ENCODE data around the gene EIF4G1.

Gene EIF4G1

DNA sequence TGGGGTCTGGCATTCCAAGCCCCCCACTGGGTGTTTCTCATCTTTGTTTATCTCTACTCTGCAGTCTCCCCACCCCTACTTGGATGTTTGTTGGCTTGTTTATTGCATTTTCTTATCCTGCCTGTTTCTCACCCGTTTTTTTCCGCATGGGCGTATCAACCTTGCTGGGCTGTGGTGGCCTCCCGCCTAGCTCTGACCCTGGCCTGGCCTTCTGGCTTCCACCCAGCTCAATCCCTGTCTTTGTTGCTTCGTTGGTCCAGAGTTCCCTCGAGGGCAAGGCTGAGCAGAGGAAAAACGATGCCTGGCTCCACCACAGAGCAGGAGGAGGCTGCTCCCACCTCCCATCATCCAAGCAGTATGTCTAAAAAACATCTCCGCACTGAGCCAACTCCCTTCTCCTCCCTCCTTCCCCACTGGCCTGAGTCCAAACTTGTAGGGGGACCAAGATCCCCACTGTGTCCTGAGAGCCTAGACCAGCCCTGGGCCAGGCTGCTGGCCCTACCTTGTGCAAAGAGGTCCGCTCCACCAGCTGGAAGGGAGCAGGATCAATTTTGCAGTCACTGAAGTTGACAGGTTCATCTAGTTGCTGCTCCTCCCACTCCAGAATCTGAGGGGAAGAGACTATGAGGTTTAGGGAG lies 37.2 kb downstream of the EIF4G1 start:
- TF ChIP-seq YY1 (IDR thresholded peaks at IDR 0.05; ENCODE audit: low read depth) (no peak), MAX (IDR thresholded peaks at IDR 0.05) (no peak), REST (IDR thresholded peaks at IDR 0.05; ENCODE audit: low read depth) (no peak), TAF1 (IDR thresholded peaks at IDR 0.05; ENCODE audit: low read depth) (no peak), CEBPB (IDR thresholded peaks at IDR 0.05) (no peak), ZBTB7A (IDR thresholded peaks at IDR 0.05; ENCODE audit: low read depth) (no peak), RAD21 (IDR thresholded peaks at IDR 0.05; ENCODE audit: low read depth) (no peak), CREB1 (IDR thresholded peaks at IDR 0.05; ENCODE audit: low read depth) (no peak), TCF12 (IDR thresholded peaks at IDR 0.05; ENCODE audit: low read depth) (no peak)

GRCh38 chr3:184352149-184352785 lies 37.9 kb downstream of the EIF4G1 start:
- TF ChIP-seq RAD21 (IDR thresholded peaks at IDR 0.05; ENCODE audit: low read depth) = no peak
- no peak for TF ChIP-seq NFIC (IDR thresholded peaks at IDR 0.05)
- no peak for TF ChIP-seq REST (IDR thresholded peaks at IDR 0.05; ENCODE audit: low read depth)
- no peak for TF ChIP-seq YY1 (IDR thresholded peaks at IDR 0.05; ENCODE audit: low read depth)
- no peak for TF ChIP-seq CREB1 (IDR thresholded peaks at IDR 0.05; ENCODE audit: low read depth)

GRCh38 chr3:184352897-184353545 lies 38.6 kb downstream of the EIF4G1 start:
- TF ChIP-seq EGR1 (IDR thresholded peaks at IDR 0.05) (no peak), TAF1 (IDR thresholded peaks at IDR 0.05; ENCODE audit: low read depth) (no peak), RAD21 (IDR thresholded peaks at IDR 0.05; ENCODE audit: low read depth) (no peak)

- no peak for TF ChIP-seq REST (IDR thresholded peaks at IDR 0.05; ENCODE audit: low read depth)
- TF ChIP-seq, protein P1, sequence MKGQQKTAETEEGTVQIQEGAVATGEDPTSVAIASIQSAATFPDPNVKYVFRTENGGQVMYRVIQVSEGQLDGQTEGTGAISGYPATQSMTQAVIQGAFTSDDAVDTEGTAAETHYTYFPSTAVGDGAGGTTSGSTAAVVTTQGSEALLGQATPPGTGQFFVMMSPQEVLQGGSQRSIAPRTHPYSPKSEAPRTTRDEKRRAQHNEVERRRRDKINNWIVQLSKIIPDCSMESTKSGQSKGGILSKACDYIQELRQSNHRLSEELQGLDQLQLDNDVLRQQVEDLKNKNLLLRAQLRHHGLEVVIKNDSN (IDR thresholded peaks at IDR 0.05) = no peak
- TF ChIP-seq NFIC (IDR thresholded peaks at IDR 0.05) = no peak
- no peak for TF ChIP-seq EGR1 (IDR thresholded peaks at IDR 0.05)
Observed at GRCh38 chr3:184353546-184353941, 39.1 kb downstream of the EIF4G1 start.

- TF ChIP-seq, protein P1 (IDR thresholded peaks at IDR 0.05) = no peak
- TF ChIP-seq MAX (IDR thresholded peaks at IDR 0.05) = no peak
- no peak for TF ChIP-seq CREB1 (IDR thresholded peaks at IDR 0.05; ENCODE audit: low read depth)
- TF ChIP-seq YY1 (IDR thresholded peaks at IDR 0.05; ENCODE audit: low read depth) = no peak
- TF ChIP-seq TEAD4 (IDR thresholded peaks at IDR 0.05) = no peak
- no peak for TF ChIP-seq TCF12 (IDR thresholded peaks at IDR 0.05; ENCODE audit: low read depth)
- no peak for TF ChIP-seq TAF1 (IDR thresholded peaks at IDR 0.05; ENCODE audit: low read depth)
- TF ChIP-seq CEBPB (IDR thresholded peaks at IDR 0.05) = no peak
- peak; percentile 83 for TF ChIP-seq EGR1 (IDR thresholded peaks at IDR 0.05)
- TF ChIP-seq FOXM1 (IDR thresholded peaks at IDR 0.05; ENCODE audit: borderline replicate concordance, low read depth) = no peak
- TF ChIP-seq RAD21 (IDR thresholded peaks at IDR 0.05; ENCODE audit: low read depth) = peak; percentile 67
- peak; percentile 85 for TF ChIP-seq ZBTB7A (IDR thresholded peaks at IDR 0.05; ENCODE audit: low read depth)
Observed at GRCh38 chr3:184354121-184354728, 39.8 kb downstream of the EIF4G1 start.
